Measurements from ENCODE around the gene ASB5.
"Not testable (repeated sequence)": the region's sequence is repeated elsewhere in the genome, so short reads cannot be mapped to it uniquely, and the experiment has no call there.

- TF ChIP-seq, protein P1, sequence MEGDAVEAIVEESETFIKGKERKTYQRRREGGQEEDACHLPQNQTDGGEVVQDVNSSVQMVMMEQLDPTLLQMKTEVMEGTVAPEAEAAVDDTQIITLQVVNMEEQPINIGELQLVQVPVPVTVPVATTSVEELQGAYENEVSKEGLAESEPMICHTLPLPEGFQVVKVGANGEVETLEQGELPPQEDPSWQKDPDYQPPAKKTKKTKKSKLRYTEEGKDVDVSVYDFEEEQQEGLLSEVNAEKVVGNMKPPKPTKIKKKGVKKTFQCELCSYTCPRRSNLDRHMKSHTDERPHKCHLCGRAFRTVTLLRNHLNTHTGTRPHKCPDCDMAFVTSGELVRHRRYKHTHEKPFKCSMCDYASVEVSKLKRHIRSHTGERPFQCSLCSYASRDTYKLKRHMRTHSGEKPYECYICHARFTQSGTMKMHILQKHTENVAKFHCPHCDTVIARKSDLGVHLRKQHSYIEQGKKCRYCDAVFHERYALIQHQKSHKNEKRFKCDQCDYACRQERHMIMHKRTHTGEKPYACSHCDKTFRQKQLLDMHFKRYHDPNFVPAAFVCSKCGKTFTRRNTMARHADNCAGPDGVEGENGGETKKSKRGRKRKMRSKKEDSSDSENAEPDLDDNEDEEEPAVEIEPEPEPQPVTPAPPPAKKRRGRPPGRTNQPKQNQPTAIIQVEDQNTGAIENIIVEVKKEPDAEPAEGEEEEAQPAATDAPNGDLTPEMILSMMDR (IDR thresholded peaks at IDR 0.05), result not testable (repeated sequence)
- TF ChIP-seq POLR2AphosphoS5, POLR2A, EP300 (IDR thresholded peaks at IDR 0.05): not testable (repeated sequence)
These were observed 26.9 kb upstream of the ASB5 start for GRCh38 chr4:176295907-176296306.

Data from stomach (tissue), 4 donors.